ENCODE data around the gene ELANE.
A peak's percentile ranks its signal among the peaks of the same experiment; 100 is the strongest.
"Not testable (repeated sequence)": the region's sequence is repeated elsewhere in the genome, so short reads cannot be mapped to it uniquely, and the experiment has no call there.

ELANE gene

DNA sequence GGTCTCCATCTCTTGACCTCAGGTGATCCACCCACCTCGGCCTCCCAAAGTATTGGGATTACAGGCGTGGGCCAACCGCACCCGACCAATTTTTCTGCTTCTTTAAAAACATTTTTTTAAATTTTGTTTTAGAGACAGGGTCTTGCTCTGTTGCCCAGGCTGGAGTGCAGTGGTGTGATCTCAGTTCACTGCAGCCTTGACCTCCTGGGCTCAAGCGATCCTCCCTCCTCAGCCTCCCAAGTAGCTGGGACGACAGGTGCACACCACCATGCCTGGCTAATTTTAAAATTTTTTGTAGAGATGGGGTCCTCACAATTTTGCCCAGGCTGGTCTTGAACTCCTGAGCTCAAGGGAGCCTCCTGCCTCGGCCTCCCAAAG lies 9.3 kb upstream of the ELANE start:
- DNase-seq (ENCODE audit: low spot score), result not testable (repeated sequence)

DNA sequence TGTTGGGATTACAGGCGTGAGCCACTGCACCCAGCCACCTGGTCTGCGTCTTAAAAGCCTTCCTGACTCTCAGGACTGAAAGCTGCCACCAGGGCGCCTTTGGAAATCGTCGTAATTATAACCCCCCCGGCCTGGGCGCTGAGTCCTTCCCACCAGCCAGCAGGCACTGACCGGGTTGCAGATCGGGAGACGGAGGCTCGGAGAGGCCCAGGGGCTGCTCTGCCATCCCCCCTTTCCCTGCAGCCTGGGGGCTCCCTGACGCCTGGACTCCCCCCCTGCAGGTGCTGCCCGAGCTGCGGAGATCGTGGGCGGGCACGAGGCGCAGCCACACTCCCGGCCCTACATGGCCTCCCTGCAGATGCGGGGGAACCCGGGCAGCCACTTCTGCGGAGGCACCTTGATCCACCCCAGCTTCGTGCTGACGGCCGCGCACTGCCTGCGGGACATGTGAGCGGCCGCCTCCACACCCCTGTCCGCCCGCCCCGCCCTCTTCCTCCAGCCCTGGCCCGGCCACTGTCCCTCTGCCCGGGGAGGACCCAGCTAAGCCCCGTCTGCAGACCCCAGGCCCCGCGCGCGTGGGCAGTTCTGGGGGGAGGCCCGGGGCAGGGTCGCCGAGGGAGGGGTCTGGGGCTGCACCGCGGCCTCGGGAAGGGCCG lies 8.8 kb upstream of the ELANE start:
- DNase-seq (ENCODE audit: low spot score), result no peak

DNA sequence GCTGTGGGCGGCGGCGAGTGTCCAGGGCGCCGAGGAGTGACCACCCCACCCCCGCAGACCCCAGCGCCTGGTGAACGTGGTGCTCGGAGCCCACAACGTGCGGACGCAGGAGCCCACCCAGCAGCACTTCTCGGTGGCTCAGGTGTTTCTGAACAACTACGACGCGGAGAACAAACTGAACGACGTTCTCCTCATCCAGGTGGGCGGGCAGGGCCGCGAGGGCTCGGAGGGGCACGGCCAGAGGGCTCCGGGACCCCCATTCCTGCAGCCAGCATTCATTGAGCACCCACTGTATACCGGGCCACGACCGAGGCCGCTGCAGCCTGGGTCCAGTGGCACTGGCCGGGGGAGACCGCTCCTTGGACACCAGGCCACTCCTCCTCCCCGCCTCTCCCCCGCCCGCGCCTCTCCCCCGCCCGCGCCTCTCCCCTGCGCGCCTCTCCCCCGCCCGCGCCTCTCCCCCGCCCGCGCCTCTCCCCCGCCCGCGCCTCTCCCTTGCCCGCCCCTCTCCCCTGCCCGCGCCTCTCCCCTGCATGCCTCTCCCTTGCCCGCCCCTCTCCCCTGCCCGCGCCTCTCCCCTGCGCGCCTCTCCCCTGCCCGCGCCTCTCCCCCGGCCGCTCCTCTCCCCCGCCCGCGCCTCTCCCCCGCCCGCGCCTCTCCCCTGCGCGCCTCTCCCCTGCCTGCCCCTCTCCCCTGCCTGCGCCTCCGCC lies 8.1 kb upstream of the ELANE start:
- no peak for DNase-seq (ENCODE audit: low spot score)

DNA sequence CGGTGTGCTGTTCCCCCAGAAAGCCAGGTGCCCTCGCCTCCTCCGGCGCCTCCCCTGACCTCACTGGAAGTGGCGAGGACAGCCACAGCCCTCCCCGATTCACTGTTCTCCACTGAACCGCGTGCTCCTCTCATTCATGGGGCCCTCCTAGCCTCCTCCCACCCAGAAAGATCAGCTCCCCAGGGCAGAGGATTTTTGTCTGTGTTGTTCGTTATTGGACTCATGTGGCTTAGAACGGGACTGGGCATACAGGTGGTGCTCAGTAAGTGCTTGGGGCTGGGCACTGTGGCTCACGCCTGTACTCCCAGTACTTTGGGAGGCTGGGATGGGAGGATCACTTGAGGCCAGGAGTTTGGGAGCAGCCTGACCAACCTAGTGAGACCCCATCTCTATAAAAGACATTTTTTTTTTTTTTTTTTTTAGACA lies 7.5 kb upstream of the ELANE start:
- no peak for DNase-seq (ENCODE audit: low spot score)

DNA sequence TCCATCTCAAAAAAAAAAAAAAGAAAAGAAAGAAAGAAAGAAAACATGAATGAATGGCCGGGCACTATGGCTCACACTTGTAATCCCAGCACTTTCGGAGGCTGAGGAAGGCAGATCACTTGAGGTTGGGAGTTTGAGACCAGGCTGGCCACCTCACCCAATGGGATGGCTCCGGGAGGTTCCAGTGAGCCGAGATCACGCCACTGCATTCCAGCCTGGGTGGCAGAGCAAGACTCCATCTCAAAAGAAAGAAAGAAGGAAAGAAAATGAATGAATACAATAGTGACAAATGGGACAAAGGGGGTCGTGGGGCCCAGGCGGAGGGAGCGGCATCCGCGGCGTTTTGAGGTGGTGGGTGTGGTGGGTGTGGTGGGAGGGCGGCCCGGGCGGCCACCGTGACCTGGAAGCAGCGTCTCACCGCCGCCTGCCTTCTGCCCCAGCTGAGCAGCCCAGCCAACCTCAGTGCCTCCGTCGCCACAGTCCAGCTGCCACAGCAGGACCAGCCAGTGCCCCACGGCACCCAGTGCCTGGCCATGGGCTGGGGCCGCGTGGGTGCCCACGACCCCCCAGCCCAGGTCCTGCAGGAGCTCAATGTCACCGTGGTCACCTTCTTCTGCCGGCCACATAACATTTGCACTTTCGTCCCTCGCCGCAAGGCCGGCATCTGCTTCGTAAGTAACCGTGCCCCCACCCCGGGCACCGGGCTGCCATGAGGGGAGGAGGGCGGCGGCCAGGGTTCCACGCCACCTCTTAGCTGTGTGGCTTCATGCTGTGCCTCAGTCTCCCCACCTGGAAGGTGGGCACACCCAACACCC lies 6.2 kb upstream of the ELANE start:
- DNase-seq (ENCODE audit: low spot score), result no peak

DNA sequence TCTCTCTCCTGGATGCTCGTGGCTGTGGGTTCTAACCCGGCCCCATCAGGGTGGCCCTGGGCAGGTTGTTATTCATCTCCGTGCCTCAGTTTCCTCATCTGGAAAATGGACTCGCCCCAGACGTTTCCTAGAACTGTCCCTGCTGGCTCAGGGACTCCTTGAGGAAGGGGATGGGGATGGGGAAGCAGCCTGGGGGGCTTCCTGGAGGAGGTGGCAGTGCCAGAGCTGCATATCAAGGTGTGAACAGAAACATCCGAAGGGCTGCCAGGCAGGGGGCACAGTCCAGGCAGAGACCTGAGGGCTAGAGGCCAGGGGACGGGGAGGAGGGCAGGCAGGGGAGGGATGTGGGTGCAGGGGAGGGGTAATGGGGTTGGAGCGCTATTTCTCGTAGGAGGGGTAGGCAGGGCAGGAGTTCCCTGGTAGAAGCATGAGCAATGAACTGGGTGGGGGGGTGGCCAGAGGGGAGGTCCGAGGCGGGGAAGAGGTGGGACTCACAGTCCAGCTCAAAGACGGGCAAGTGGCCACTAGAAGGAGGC lies 3.6 kb upstream of the ELANE start:
- DNase-seq (ENCODE audit: low spot score), result no peak

DNA sequence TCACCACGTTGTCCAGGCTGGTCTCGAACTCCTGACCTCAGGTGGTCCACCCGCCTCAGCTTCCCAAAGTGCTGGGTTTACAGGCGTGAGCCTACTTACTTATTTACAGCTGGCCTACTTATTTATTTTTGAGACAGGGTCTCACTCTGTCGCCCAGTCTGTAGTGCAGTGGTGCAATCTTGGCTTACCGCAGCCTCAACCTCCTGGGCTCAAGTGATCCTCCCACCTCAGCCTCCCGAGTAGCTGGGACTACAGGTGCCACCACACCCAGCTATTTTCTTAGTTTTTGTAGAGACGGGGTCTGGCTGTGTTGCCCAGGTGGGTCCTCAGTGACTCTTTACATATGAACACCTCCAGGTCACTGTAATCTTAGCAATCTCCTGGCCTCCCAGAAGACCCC lies 2.9 kb upstream of the ELANE start:
- not testable (repeated sequence) for DNase-seq (ENCODE audit: low spot score)

DNA sequence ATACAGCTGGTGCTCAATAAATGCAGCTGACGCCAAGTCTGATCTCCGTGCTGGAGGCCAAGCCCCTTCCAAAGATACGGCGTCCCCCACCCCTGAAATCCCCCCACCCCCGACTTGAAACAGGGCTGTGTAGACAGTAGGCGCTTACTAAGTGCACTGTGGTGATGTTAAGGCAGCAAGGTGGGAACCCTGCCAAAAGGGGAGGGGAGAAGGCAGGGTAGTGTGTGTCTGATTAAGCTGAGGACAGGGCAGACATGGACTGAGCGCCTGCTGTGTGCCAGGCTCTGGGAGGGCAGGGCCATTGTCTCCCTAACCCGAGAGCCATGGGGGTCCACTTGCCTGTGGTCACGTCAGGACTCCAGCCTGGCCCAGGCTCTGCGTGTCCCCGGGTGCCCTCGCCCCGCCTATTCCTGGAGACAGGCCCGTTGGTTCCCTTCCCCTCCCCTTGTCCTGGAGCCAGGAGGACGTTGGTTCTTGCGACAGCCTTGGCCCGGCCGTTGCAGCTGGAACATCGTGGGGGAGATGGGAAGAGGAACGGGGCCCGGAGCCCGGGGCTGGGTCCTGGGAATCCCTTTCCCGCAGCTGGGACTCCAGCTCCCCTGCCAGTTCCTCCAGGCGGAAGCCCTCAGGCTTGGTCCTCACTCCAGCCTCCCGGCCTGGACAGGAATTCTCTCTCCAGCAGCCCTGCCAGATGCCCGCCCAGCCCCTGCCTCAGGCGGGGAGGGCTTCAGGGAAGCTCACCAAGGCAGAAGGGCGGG lies 1.7 kb upstream of the ELANE start:
- peak; percentile 95 for DNase-seq (ENCODE audit: low spot score)

DNA sequence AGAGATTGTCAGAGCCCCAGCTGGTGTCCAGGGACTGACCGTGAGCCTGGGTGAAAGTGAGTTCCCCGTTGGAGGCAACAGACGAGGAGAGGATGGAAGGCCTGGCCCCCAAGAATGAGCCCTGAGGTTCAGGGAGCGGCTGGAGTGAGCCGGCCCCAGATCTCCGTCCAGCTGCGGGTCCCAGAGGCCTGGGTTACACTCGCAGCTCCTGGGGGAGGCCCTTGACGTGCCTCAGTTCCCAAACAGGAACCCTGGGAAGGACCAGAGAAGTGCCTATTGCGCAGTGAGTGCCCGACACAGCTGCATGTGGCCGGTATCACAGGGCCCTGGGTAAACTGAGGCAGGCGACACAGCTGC lies 1.1 kb upstream of the ELANE start:
- no peak for DNase-seq (ENCODE audit: low spot score)

DNA sequence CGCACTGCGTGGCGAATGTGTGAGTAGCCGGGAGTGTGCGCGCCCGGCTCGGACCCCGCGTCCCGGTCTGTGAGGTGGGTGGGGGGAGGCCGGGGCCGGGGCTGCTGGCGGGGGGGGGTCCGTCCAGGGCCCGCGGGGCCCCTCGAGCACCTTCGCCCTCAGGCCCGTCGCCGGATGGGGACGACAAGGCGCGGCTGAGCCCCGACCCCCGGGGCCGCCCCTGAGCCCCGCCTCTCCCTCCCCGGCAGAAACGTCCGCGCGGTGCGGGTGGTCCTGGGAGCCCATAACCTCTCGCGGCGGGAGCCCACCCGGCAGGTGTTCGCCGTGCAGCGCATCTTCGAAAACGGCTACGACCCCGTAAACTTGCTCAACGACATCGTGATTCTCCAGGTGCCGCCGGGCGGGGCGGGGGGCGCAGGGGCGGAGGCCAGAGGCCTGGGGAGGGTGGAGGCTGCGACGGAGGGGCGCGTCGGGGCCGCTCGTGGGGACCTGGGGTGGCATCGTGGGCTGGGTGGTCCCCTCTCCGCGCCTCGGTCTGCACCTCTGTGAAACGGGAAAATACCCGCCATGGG lies 997 bp downstream of the ELANE start:
- no peak for DNase-seq (ENCODE audit: low spot score)

DNA sequence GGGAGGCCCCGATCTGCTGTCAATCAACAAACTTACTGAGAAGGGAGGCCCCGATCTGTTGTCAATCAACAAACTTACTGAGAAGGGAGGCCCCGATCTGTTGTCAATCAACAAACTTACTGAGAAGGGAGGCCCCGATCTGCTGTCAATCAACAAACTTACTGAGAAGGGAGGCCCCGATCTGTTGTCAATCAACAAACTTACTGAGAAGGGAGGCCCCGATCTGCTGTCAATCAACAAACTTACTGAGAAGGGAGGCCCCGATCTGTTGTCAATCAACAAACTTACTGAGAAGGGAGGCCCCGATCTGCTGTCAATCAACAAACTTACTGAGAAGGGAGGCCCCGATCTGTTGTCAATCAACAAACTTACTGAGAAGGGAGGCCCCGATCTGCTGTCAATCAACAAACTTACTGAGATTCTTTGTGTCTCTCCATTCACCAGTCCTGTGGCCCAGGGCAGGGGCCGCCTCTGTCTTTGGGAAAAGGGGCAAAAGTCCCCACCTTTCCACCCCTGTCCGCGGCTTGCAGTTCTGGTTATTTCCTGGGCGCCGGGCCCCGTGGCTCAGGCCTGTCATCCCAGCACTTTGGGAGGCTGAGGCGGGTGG lies 1.6 kb downstream of the ELANE start:
- not testable (repeated sequence) for DNase-seq (ENCODE audit: low spot score)

DNA sequence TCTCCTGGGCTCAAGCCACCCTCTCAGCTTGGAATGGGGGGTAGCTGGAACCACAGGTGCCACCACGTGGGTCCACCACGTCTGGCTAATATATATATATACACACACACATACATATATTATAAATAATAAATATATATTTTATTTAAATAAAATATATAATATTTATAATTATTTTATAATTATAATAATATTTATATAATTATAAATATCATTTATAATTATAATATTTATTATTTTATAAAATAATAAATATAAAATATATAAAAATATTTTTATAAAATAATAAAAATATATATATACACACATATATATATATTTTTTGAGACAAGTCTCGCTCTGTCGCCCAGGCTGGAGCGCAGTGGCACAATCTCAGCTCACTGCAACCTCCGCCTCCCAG lies 2.4 kb downstream of the ELANE start:
- DNase-seq (ENCODE audit: low spot score), result no peak

DNA sequence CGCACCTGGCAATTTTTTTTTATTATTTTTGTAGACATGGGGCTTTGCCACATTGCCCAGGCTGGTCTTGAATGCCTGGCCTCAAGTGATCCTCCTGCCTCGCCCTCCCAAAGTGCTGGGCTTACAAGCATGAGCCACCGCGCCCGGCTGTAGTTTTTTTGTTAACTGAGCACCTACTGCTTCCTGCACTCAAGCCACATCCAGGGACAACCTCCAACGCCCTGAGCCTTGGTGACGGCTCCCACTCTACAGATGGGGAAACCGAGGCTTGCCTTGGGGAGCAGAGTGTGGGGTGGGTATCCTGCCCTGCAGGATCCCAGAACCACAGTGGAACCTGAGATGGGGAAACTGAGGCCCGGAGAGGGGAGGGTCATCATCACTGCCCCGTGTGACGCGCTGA lies 3.0 kb downstream of the ELANE start:
- DNase-seq (ENCODE audit: low spot score), result no peak

DNA sequence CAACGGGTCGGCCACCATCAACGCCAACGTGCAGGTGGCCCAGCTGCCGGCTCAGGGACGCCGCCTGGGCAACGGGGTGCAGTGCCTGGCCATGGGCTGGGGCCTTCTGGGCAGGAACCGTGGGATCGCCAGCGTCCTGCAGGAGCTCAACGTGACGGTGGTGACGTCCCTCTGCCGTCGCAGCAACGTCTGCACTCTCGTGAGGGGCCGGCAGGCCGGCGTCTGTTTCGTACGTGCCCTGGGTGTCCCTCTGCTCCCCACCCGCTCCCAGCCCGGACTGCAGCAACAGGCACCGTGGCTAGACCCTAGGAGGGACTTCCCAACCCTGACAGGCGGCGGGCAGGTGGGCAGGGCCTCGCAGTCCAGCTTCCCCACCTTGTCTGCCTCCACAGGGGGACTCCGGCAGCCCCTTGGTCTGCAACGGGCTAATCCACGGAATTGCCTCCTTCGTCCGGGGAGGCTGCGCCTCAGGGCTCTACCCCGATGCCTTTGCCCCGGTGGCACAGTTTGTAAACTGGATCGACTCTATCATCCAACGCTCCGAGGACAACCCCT lies 3.5 kb downstream of the ELANE start:
- no peak for DNase-seq (ENCODE audit: low spot score)

DNA sequence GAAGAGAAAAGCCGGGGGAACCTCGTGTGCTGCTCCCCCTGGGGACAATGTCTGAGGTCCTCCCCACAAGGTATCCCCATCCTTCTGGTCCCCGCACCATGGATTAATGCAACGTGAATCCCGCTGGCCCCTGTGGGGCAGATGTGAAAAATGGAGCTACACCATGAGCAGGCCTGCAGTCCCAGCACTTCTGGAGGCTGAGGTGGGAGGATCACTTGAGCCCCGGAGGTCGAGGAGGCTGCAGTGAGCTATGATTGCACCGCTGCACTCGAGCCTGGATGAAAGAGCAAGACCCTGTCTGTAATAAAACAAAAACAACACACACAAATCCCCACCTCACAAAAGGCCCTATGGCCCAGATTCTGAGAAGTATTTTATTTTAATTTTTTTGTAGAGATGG lies 6.2 kb downstream of the ELANE start:
- no peak for DNase-seq (ENCODE audit: low spot score)

DNA sequence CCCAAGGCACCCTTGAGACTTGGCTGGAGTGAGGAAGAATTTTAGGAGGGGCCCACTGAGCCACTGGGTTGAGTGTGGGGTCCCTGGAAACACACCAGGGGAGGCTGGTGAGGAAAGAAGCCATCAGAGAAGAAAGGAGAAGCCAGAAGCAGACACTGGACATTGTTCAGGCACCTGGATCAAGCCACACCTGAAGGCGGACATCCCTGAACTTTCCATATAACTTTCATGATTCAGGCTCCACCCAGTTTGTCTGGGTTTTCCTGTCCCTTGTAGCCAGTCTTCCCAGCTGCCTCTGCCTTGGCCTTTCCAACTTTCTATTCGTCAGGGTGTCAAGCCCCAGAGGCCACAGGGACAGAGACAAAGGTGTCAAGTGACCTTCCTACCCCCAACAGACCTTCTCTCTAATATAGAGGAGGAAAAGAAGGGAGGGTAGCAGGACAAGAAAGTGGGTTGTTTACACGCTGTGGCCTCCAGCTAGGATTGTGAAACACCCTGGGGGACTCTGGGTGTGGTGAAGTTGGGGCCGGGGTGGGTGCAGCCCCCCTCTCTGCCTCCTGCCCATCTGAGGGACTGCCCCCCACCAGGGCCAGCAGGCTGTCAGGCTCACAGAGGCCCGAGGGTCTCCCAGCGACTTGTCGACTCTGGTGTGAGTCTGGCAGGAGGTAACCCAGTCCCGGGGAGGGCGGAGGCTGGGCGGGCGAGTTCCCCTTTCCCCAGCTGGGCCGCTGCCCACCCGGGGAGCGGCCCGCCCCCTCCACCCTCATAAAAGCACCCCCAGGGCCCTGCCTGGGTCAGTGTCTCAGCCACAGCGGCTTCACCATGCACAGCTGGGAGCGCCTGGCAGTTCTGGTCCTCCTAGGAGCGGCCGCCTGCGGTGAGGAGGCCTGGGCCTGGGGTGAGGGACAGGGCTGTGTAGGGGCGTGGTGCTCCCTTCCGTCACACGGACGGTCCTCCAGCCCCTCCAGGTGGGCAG lies 7.1 kb downstream of the ELANE start, which contains the start of gene CFD:
Gene CFD (plus strand): TSS at position 797 of the 976 bp plus-strand sequence. CDS start 26 bp downstream, at position 823.
- peak; percentile 30 for DNase-seq (ENCODE audit: low spot score)

DNA sequence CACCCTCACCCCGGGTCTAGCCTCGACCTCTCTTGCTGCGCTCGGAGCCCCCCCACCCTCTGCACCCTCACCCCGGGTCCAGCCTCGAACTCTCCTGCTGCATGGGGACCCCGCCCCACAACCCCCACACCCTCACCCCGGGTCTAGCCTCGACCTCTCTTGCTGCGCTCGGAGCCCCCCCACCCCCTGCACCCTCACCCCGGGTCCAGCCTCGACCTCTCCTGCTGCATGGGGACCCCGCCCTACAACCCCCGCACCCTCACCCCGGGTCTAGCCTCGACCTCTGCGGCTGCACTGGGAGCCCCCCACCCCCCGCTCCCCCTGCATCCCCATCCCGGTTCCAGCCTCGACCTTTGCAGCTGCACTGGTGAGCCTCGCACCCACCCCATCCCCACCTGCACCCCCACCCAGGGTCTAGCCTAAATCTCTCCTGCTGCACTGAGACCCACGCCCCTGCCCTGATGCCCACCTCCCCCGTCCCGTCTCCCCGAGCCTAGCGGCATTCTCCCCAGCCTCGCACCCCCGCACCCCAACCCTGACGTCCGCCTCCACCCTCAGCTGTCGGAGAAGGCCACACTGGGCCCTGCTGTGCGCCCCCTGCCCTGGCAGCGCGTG lies 9.1 kb downstream of the ELANE start:
- DNase-seq (ENCODE audit: low spot score), result no peak

DNA sequence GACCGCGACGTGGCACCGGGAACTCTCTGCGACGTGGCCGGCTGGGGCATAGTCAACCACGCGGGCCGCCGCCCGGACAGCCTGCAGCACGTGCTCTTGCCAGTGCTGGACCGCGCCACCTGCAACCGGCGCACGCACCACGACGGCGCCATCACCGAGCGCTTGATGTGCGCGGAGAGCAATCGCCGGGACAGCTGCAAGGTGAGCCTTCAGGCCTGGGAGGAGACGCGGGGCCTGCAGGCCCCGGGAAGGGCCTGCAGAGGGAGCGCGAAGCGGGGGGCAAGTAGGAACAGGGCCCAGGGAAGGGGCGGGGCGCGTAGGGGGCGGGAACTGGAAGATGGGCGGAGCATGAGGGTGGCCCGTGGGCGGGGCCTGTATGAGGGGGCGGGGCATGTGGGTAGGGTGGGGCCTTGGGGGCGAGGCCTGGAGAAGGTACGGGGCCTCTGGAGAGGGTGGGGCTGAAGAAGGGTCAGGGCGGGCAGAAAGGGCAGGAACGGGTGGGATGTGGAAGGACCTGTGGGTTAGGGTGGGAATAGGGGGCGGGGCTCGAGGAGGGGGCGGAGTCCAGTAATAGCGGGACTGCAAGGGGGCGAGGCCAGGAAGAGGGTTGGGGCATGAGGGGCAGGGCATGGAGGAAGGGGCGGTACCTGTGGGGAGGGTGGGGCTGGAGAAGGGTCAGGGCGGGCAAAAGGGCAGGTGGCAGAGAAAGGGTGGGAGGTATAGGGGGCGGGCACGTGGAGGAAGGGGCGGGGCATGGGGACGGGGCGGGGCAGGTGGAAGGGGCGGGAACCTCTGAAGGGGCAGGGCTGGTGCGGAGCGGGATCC lies 9.9 kb downstream of the ELANE start:
- peak; percentile 42 for DNase-seq (ENCODE audit: low spot score)

Data from AG08395 (cell line).